ENCODE measurements around the gene TMEM219.

TMEM219 gene

DNA sequence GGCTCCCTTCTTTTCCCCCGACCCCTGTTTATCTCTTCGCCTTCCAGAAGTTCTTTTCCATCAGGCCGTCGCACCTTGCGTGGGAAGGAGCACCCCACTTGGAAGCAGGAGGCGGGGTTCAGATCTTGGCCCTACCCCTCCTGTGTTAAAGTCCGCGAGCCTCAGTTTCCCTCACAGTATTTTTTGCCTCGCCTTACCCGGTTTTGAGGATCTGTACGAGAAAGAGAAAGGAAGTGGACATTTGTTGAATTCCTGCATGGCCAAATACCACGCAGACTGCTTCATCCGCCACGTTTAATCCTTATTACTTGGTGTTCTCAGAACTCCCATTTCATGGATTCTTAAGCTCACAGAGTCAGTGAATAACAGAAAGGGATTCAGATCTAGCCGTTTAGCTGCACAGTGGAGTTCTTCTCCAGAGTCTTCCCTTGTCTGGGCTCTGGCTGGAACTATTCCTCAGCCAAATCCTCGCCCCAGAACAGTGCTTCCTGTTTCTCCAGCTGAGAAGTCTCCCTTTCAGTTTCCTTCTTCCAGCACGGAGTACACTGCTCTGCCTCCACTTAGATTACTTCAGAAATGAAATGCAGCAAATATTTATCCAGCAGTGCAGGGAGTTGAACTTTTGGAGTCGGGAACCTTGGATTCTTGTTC lies 590 bp downstream of the TMEM219 start:
- Histone ChIP-seq H3K9ac (ENCODE audit: low read length) (peak overlapping the region; percentile 77), H3K27ac (ENCODE audit: low read depth, low read length, poor library complexity, severe bottlenecking) (peak overlapping the region; percentile 11), H3K79me2 (ENCODE audit: insufficient read depth, low read length) (no peaks in the 10 kb centered on the region), H4K20me1 (ENCODE audit: insufficient read depth, low read length) (no peaks in the 10 kb centered on the region), H3K4me3 (ENCODE audit: low read depth, low read length, poor library complexity, severe bottlenecking) (peak overlapping the region; percentile 67), H3K4me1 (ENCODE audit: insufficient read depth, low read length, severe bottlenecking) (peaks cover 15% of the 10 kb centered on the region), H2AFZ (ENCODE audit: low read length) (no peak overlapping the region), H3K36me3 (ENCODE audit: insufficient read depth, low read length) (no peaks in the 10 kb centered on the region), H3K27me3 (ENCODE audit: insufficient read depth, low read length) (no peaks in the 10 kb centered on the region), H3K9me2 (ENCODE audit: low read depth, low read length) (no peaks in the 10 kb centered on the region), H3F3A (ENCODE audit: insufficient read depth, low read length) (no peaks in the 10 kb centered on the region), H3K4me2 (ENCODE audit: low read length) (peak overlapping the region; percentile 89), H3K9me3 (ENCODE audit: low read length) (no peaks in the 10 kb centered on the region)
- no peak for TF ChIP-seq EZH2 (IDR thresholded peaks at IDR 0.05; ENCODE audit: borderline replicate concordance, low read length)
- TF ChIP-seq, protein P1, sequence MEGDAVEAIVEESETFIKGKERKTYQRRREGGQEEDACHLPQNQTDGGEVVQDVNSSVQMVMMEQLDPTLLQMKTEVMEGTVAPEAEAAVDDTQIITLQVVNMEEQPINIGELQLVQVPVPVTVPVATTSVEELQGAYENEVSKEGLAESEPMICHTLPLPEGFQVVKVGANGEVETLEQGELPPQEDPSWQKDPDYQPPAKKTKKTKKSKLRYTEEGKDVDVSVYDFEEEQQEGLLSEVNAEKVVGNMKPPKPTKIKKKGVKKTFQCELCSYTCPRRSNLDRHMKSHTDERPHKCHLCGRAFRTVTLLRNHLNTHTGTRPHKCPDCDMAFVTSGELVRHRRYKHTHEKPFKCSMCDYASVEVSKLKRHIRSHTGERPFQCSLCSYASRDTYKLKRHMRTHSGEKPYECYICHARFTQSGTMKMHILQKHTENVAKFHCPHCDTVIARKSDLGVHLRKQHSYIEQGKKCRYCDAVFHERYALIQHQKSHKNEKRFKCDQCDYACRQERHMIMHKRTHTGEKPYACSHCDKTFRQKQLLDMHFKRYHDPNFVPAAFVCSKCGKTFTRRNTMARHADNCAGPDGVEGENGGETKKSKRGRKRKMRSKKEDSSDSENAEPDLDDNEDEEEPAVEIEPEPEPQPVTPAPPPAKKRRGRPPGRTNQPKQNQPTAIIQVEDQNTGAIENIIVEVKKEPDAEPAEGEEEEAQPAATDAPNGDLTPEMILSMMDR (IDR thresholded peaks at IDR 0.05; ENCODE audit: low read length): no peak

DNA sequence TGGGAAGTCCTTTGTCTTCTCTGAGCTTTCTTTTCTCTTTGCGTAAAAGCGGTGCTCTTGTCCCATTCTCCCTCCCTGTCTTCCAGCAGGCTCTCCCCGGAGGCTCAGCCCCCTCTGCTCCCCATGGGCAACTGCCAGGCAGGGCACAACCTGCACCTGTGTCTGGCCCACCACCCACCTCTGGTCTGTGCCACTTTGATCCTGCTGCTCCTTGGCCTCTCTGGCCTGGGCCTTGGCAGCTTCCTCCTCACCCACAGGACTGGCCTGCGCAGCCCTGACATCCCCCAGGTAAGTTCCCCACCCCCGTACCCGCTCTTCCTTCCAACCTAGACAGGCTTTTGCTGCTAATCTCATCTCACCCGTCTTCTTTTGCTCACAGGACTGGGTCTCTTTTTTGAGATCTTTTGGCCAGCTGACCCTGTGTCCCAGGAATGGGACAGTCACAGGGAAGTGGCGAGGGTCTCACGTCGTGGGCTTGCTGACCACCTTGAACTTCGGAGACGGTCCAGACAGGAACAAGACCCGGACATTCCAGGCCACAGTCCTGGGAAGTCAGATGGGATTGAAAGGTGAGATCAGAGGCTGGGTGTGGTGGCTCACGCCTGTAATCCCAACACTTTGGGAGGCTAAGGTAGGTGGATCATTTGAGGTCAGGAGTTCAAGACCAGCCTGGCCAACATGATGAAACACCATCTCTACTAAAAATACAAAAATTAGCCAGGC lies 1.3 kb downstream of the TMEM219 start:
- TF ChIP-seq, protein P1 (IDR thresholded peaks at IDR 0.05; ENCODE audit: low read length): no peak
- TF ChIP-seq EZH2 (IDR thresholded peaks at IDR 0.05; ENCODE audit: borderline replicate concordance, low read length): no peak
- H3K4me3 ChIP-seq (ENCODE audit: low read depth, low read length, poor library complexity, severe bottlenecking): peak overlapping the region; percentile 67
- no peak overlapping the region for H2AFZ ChIP-seq (ENCODE audit: low read length)
- H3K4me1 ChIP-seq (ENCODE audit: insufficient read depth, low read length, severe bottlenecking): peaks cover 15% of the 10 kb centered on the region
- H3K27ac ChIP-seq (ENCODE audit: low read depth, low read length, poor library complexity, severe bottlenecking): peak overlapping the region; percentile 11
- peaks cover 4% of the 10 kb centered on the region; the same call in 1 of the 2 replicates for H3K36me3 ChIP-seq (ENCODE audit: insufficient read depth, low read length)
- no peaks in the 10 kb centered on the region for H4K20me1 ChIP-seq (ENCODE audit: insufficient read depth, low read length)
- no peaks in the 10 kb centered on the region for H3K27me3 ChIP-seq (ENCODE audit: insufficient read depth, low read length)
- H3K79me2 ChIP-seq (ENCODE audit: insufficient read depth, low read length): no peaks in the 10 kb centered on the region
- no peaks in the 10 kb centered on the region for H3K9me3 ChIP-seq (ENCODE audit: low read length)
- H3F3A ChIP-seq (ENCODE audit: insufficient read depth, low read length): no peaks in the 10 kb centered on the region
- H3K4me2 ChIP-seq (ENCODE audit: low read length): peak overlapping the region; percentile 89
- no peaks in the 10 kb centered on the region for H3K9me2 ChIP-seq (ENCODE audit: low read depth, low read length)
- H3K9ac ChIP-seq (ENCODE audit: low read length): peak overlapping the region; percentile 77; the same call in 1 of the 2 replicates

DNA sequence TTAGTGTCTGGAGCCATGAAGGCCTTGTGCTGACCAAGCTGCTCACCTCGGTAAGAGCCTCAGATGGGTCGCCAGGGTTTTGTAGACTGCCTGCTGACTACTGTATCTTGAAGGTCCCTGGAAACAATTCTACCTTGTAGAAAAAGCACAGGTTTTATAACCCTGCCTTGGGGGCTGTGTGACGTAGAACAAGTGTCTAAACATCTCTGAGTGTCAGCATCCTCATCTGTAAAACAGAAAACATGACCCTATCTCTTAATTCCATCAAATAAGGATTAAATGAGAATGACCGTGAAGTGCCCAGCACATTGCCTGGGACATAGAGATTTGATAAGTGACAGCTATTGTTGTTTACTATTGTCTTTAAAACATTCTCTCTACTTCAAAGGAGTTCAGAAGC lies 6.3 kb downstream of the TMEM219 start:
- Histone ChIP-seq H3K27ac (ENCODE audit: low read depth, low read length, poor library complexity, severe bottlenecking) (no peak overlapping the region), H3K9me2 (ENCODE audit: low read depth, low read length) (no peaks in the 10 kb centered on the region), H3K79me2 (ENCODE audit: insufficient read depth, low read length) (no peaks in the 10 kb centered on the region), H3K9me3 (ENCODE audit: low read length) (no peaks in the 10 kb centered on the region), H4K20me1 (ENCODE audit: insufficient read depth, low read length) (no peaks in the 10 kb centered on the region), H3K9ac (ENCODE audit: low read length) (no peak overlapping the region), H3K36me3 (ENCODE audit: insufficient read depth, low read length) (peaks cover 19% of the 10 kb centered on the region), H3K4me3 (ENCODE audit: low read depth, low read length, poor library complexity, severe bottlenecking) (no peak overlapping the region), H3K4me1 (ENCODE audit: insufficient read depth, low read length, severe bottlenecking) (no peaks in the 10 kb centered on the region), H3F3A (ENCODE audit: insufficient read depth, low read length) (no peaks in the 10 kb centered on the region; the same call in 1 of the 2 replicates), H2AFZ (ENCODE audit: low read length) (no peak overlapping the region), H3K27me3 (ENCODE audit: insufficient read depth, low read length) (no peaks in the 10 kb centered on the region), H3K4me2 (ENCODE audit: low read length) (no peak overlapping the region)
- no peak for TF ChIP-seq EZH2 (IDR thresholded peaks at IDR 0.05; ENCODE audit: borderline replicate concordance, low read length)
- TF ChIP-seq, protein P1 (IDR thresholded peaks at IDR 0.05; ENCODE audit: low read length): no peak
